Endothelial cell of umbilical vein (primary cell): Measurements from ENCODE around the gene DDR2. TPM values are rescaled to one million over a fixed set of nuclear protein-coding genes. Genes with fewer than 3 reads are reported as not detected.

ENCODE experiments used
- BruUV-seq: library from RNA; stranded (reverse); fragments of 400-500 nt; replicated peaks from 2 replicates; lab custom pipeline; 2021; lab: Mats Ljungman, UMichigan
- CTCF ChIA-PET: fragments of 300-600, 350-600 bp; sonication (Branson Sonifier 250); formaldehyde crosslinking; loops from one replicate; lab custom pipeline; 2021; ENCODE audit warnings: antibody characterized with exemption, inconsistent platforms; lab: Charles Lee
- POLR2A ChIA-PET: fragments of 300-600, 350-600 bp; sonication (Branson Sonifier 250); formaldehyde crosslinking; loops from one replicate; lab custom pipeline; 2021; ENCODE audit warnings: antibody characterized with exemption, inconsistent platforms; lab: Charles Lee
- DNase-seq: peaks from one replicate; pipeline ENCODE4 v3.0.0-alpha.2; 2011; ENCODE audit warnings: low read depth, low spot score
- FAIRE-seq: peaks from 2 replicates; lab custom pipeline; 2011; peaks lifted over from hg19 to GRCh38; lab: Jason Lieb, UNC
- H2AFZ ChIP-seq: 2 replicates; pipeline ENCODE4 v1.6.0; 2012; ENCODE audit warnings: low read depth, low read length, control low read depth, inconsistent platforms
- H3K27ac ChIP-seq: 2 replicates; pipeline ENCODE4 v1.5.1; 2011; ENCODE audit warnings: low read depth, mild to moderate bottlenecking, control low read depth, low read length, moderate library complexity; ENCODE audit not compliant: insufficient read depth
- H3K27me3 ChIP-seq, 2 experiments: 2 replicates each; pipeline versions ENCODE4 v1.6.0 to v1.6.1; 2011; ENCODE audit warnings: low read length in 2 of 2, mixed read lengths in 1 of 2; ENCODE audit not compliant: control insufficient read depth in 2 of 2, insufficient read depth in 2 of 2
- H3K36me3 ChIP-seq, 2 experiments: 2 replicates in 1 of 2; 3 replicates in 1 of 2; pipeline ENCODE4 v1.5.1; 2011; ENCODE audit warnings: low read length in 2 of 2, mild to moderate bottlenecking in 1 of 2, moderate library complexity in 1 of 2; ENCODE audit not compliant: control insufficient read depth in 2 of 2, insufficient read depth in 2 of 2; ENCODE audit errors: extremely low read depth in 1 of 2
- H3K4me1 ChIP-seq: 3 replicates; pipeline ENCODE4 v1.5.1; 2011; ENCODE audit warnings: mild to moderate bottlenecking, low read length; ENCODE audit not compliant: control insufficient read depth, insufficient read depth; ENCODE audit errors: extremely low read depth
- H3K4me2 ChIP-seq: 2 replicates; pipeline ENCODE4 v1.6.1; 2011; ENCODE audit warnings: low read length, control low read depth, mixed read lengths; ENCODE audit not compliant: insufficient read depth
- H3K4me3 ChIP-seq, 3 experiments: fragments of 200-600 bp in 1 of 3; sonication (generic), shearing (Covaris generic) in 1 of 3; replicated peaks in 1 of 3; 2 replicates each; pipeline ENCODE4 v1.5.1; 2011 to 2016; ENCODE audit warnings: control low read depth in 3 of 3, low read length in 3 of 3, mild to moderate bottlenecking in 2 of 3, inconsistent platforms in 1 of 3, low read depth in 1 of 3, moderate library complexity in 1 of 3; ENCODE audit not compliant: insufficient read depth in 1 of 3
- H3K79me2 ChIP-seq: 2 replicates; pipeline ENCODE4 v1.6.0; 2012; ENCODE audit warnings: low read length, inconsistent platforms; ENCODE audit not compliant: control insufficient read depth, insufficient read depth
- H3K9ac ChIP-seq: replicated peaks from 2 replicates; pipeline ENCODE3; 2011; ENCODE audit warnings: low read length, control low read depth; ENCODE audit not compliant: insufficient read depth; ENCODE audit errors: extremely low read depth
- H3K9me1 ChIP-seq: replicated peaks from 3 replicates; pipeline ENCODE4 v1.6.0; 2011; ENCODE audit warnings: mild to moderate bottlenecking, low read length; ENCODE audit not compliant: control insufficient read depth, insufficient read depth; ENCODE audit errors: extremely low read depth
- H3K9me3 ChIP-seq: replicated peaks from 2 replicates; pipeline ENCODE4 v1.5.1; 2012; ENCODE audit warnings: low read length, inconsistent platforms; ENCODE audit not compliant: control insufficient read depth, insufficient read depth
- H4K20me1 ChIP-seq: replicated peaks from 2 replicates; pipeline ENCODE3; 2011; ENCODE audit warnings: mild to moderate bottlenecking, low read length; ENCODE audit not compliant: control insufficient read depth, insufficient read depth; ENCODE audit errors: extremely low read depth
- CTCF ChIP-seq, 2 donors: IDR thresholded peaks; 1 replicate in 1 of 2; 2 replicates in 1 of 2; pipeline ENCODE4 v1.5.1; 2011; ENCODE audit warnings: low read length in 2 of 2, mild to moderate bottlenecking in 2 of 2, moderate library complexity in 2 of 2, control low read depth in 1 of 2, inconsistent platforms in 1 of 2, low read depth in 1 of 2; ENCODE audit not compliant: insufficient read depth in 1 of 2; ENCODE audit errors: extremely low read depth in 1 of 2
- EZH2 ChIP-seq: IDR thresholded peaks from 2 replicates; pipeline ENCODE4 v1.6.1; 2012; ENCODE audit warnings: borderline replicate concordance, low read depth, mild to moderate bottlenecking, moderate library complexity, low read length, inconsistent platforms; ENCODE audit not compliant: severe bottlenecking
- GATA2 ChIP-seq: IDR thresholded peaks from 2 replicates; pipeline ENCODE4 v1.7.0; 2011; ENCODE audit warnings: low read depth, mild to moderate bottlenecking, moderate library complexity, mixed read lengths, low read length; ENCODE audit not compliant: insufficient read length, insufficient read depth
- JUN ChIP-seq: IDR thresholded peaks from 2 replicates; pipeline ENCODE4 v1.6.1; 2011; ENCODE audit warnings: borderline replicate concordance, low read depth; ENCODE audit not compliant: insufficient read length, insufficient read depth
- MAX ChIP-seq: IDR thresholded peaks from 2 replicates; pipeline ENCODE4 v1.6.1; 2011; ENCODE audit not compliant: insufficient read depth, insufficient read length
- MYC ChIP-seq: IDR thresholded peaks from one replicate; pipeline ENCODE4 v1.6.1; 2011; ENCODE audit warnings: mild to moderate bottlenecking, low read depth, low read length
- dilution Hi-C: fragments of 300-500 bp; cut with MboI; formaldehyde crosslinking; loops from one replicate; pipeline ENCODE4 v1.15.0; 2019; ENCODE audit warnings: low sequenced_read_pairs; ENCODE audit not compliant: extremely low pct_ligation_motif_present
- intact Hi-C: fragments of 100-400 bp; cut with micrococcal nuclease; formaldehyde crosslinking; loops from one replicate; pipeline ENCODE4 v1.10.0; 2022
- polyA plus RNA-seq, 4 experiments: library from polyadenylated mRNA; depleted of rRNA in 3 of 4; stranded (reverse) in 3 of 4; unstranded in 1 of 4; fragments of >200 nt; gene quantifications; 2 replicates each; pipeline versions ENCODE4 v1.2.1 to v1.2.3, GENCODE V29; 2011 to 2012; ENCODE audit warnings: missing spikeins in 1 of 4
- total RNA-seq: library from RNA; stranded (reverse); gene quantifications from 2 replicates; pipeline ENCODE4 v1.2.3, GENCODE V29; 2021

DDR2 gene
- total and polyA plus RNA-seq, 2 donors (not counting 3 experiments of a cell fraction or from before 2014, with no cell fraction given): 27.8 to 30.8 TPM

GRCh38 chr1:162679298-162679697 lies 47.0 kb downstream of the DDR2 start:
- no peaks in the 10 kb centered on the region for H3K9me1 ChIP-seq
- H3K27me3 ChIP-seq: no peaks in the 10 kb centered on the region
- dilution Hi-C loops (no loop called here), intact Hi-C loops (no loop called here)
- H3K36me3 ChIP-seq: no peaks in the 10 kb centered on the region
- H3K4me1 ChIP-seq: peaks cover 46% of the 10 kb centered on the region
- no peak overlapping the region for H3K9ac ChIP-seq
- H3K27ac ChIP-seq: no peak overlapping the region
- BruUV-seq: no TSS peak
- DNase-seq (no peak), FAIRE-seq (no peak)
- CTCF ChIA-PET: interaction anchor here (3.3 kb wide), 1 partner anchor 10 kb away, joined by 20 read pairs; no protein-coding TSS in a partner anchor
- no peak overlapping the region for H2AFZ ChIP-seq
- H3K4me2 ChIP-seq: no peak overlapping the region
- no peak for TF ChIP-seq GATA2
- TF ChIP-seq MAX: no peak
- TF ChIP-seq JUN: no peak
- no peak for TF ChIP-seq EZH2
- TF ChIP-seq MYC: no peak
- TF ChIP-seq CTCF (IDR thresholded peaks at IDR 0.05; ENCODE audit: extremely low read depth in 1 of 2, insufficient read depth in 1 of 2, low read depth in 1 of 2, low read length in 2 of 2): no peak
- POLR2A ChIA-PET: no interaction called here
- no peak overlapping the region for H3K4me3 ChIP-seq
- no peaks in the 10 kb centered on the region for H3K9me3 ChIP-seq
- no peaks in the 10 kb centered on the region for H4K20me1 ChIP-seq
- peaks cover 13% of the 10 kb centered on the region for H3K79me2 ChIP-seq
